Testis (tissue), 2 donors: ENCODE data around the gene PHF23.

Experiments used
- CTCF ChIP-seq, 3 experiments: fragments of 450-650 bp in 2 of 3; fragments of 200-600 bp in 1 of 3; sonication (generic) in 1 of 3; IDR thresholded peaks; one replicate each; pipeline ENCODE4 v1.5.1; 2016 to 2019; ENCODE audit warnings: antibody characterized with exemption in 3 of 3, mild to moderate bottlenecking in 2 of 3, moderate library complexity in 1 of 3
- POLR2A ChIP-seq: fragments of 450-650 bp; IDR thresholded peaks from one replicate; pipeline ENCODE4 v1.6.1; 2017; ENCODE audit warnings: antibody characterized with exemption, mild to moderate bottlenecking, moderate library complexity

- TF ChIP-seq POLR2A (no peak), CTCF (IDR thresholded peaks at IDR 0.05) (no peak)
Measured at GRCh38 chr17:7256766-7257456, 17.7 kb upstream of the PHF23 start.
